Neutrophil (primary cell): Measurements from ENCODE around the gene NFATC4.

Experiments used
- H3K27ac ChIP-seq: fragments of 200-600 bp; sonication (generic); 2 replicates; pipeline ENCODE4 v1.5.1; 2016; ENCODE audit warnings: mild to moderate bottlenecking, moderate library complexity
- H3K27me3 ChIP-seq: fragments of 200-600 bp; sonication (generic); 2 replicates; pipeline ENCODE4 v1.6.0; 2016; ENCODE audit warnings: mild to moderate bottlenecking
- H3K36me3 ChIP-seq: fragments of 200-600 bp; sonication (generic); 2 replicates; pipeline ENCODE4 v1.5.1; 2017
- H3K4me1 ChIP-seq, 2 experiments: fragments of 200-600 bp in 1 of 2; sonication (generic) in 1 of 2; 1 replicate in 1 of 2; 2 replicates in 1 of 2; pipeline versions ENCODE4 v1.5.1 to v1.6.1; 2013 to 2016; ENCODE audit warnings: low read depth in 1 of 2, low read length in 1 of 2, mild to moderate bottlenecking in 1 of 2, moderate library complexity in 1 of 2; ENCODE audit not compliant: control insufficient read depth in 1 of 2, insufficient read depth in 1 of 2
- H3K4me3 ChIP-seq, 2 experiments: fragments of 200-600 bp in 1 of 2; sonication (generic) in 1 of 2; 1 replicate in 1 of 2; 2 replicates in 1 of 2; pipeline ENCODE4 v1.5.1; 2013 to 2016; ENCODE audit warnings: low read depth in 1 of 2, low read length in 1 of 2, mild to moderate bottlenecking in 1 of 2, moderate library complexity in 1 of 2
- H3K9me3 ChIP-seq: fragments of 200-600 bp; sonication (generic); 2 replicates; pipeline ENCODE4 v1.5.1; 2016
- TF ChIP-seq, protein P1 (sequence below): fragments of 200-600 bp; sonication (generic); IDR thresholded peaks from 2 replicates; pipeline ENCODE4 v1.5.1; 2016; ENCODE audit warnings: antibody characterized with exemption

The NFATC4 gene

DNA sequence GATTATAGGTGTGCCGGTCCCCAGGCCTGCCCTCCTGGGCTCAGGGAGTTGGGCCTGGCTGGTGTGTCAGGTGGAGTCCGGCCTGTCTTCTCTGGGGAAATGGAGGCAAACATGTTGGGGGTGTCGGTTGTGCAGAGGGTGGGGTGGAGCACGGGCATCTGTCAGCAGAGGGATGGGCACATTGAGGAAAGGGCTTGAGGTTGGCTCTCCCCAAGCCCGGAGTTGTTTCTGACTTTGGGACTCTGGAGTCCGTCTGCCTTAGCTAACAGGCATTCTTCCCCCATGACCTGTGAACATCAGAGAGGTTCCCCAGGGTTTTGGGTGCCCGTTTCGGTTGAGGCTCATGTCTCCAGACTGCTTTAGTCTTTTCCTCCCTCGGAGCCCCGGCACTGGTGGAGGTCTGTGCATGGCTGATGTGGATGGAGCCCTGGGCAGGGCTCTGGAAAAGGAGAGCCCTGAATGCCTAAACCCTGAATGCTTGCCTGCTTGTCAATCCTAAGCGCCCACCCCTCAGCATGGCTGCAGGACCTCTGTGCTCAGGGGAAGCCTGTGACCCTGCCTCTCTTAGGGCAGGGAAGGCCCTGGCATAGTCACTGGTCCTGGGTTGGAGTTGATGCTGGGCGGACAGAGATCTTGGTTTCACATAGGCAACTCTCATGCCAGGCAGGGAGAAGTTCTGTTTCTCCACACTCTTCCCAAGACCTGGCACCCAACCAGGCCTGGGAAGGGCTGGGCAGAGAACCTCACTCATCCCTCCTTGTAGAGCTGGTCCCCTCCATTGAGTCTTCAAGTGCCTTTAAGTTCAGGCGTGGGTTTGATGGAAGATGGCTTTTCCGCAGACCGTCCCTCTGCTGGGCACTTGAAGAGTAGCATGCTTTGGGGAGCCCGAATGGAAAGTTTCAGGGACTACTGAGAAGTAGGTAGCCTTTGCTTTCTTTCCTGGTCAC is 43.7 kb downstream of the NFATC4 start:
- Histone ChIP-seq H3K36me3 (no peaks in the 10 kb centered on the region), H3K4me1 (no peaks in the 10 kb centered on the region), H3K27me3 (no peaks in the 10 kb centered on the region), H3K27ac (no peak overlapping the region), H3K4me3 (no peak overlapping the region), H3K9me3 (no peaks in the 10 kb centered on the region)
- TF ChIP-seq, protein P1, sequence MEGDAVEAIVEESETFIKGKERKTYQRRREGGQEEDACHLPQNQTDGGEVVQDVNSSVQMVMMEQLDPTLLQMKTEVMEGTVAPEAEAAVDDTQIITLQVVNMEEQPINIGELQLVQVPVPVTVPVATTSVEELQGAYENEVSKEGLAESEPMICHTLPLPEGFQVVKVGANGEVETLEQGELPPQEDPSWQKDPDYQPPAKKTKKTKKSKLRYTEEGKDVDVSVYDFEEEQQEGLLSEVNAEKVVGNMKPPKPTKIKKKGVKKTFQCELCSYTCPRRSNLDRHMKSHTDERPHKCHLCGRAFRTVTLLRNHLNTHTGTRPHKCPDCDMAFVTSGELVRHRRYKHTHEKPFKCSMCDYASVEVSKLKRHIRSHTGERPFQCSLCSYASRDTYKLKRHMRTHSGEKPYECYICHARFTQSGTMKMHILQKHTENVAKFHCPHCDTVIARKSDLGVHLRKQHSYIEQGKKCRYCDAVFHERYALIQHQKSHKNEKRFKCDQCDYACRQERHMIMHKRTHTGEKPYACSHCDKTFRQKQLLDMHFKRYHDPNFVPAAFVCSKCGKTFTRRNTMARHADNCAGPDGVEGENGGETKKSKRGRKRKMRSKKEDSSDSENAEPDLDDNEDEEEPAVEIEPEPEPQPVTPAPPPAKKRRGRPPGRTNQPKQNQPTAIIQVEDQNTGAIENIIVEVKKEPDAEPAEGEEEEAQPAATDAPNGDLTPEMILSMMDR: no peak

DNA sequence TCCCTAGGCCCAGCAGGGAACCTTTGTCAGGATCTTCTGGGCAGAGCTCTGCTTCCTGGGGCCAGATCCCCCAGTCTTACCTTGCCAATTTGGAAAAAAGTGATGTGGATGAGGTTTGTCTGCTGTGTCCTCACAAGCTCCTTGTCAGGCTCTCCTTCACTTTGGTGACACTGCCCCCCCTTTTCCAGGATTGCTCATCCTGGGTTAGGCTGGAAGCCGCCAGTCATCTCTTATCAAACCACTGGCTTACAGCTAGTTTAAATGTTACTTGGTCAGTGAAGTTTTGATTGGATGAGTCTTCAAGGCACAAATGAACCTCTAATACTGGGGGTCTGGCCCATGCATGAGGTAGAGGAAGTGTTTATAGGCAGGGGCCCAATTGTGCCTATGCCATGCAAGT is 46.1 kb downstream of the NFATC4 start:
- H3K36me3 ChIP-seq: no peaks in the 10 kb centered on the region
- peaks cover 13% of the 10 kb centered on the region for H3K27me3 ChIP-seq
- H3K27ac ChIP-seq: no peak overlapping the region
- H3K9me3 ChIP-seq: no peaks in the 10 kb centered on the region
- no peak overlapping the region for H3K4me3 ChIP-seq
- TF ChIP-seq, protein P1: no peak
- no peaks in the 10 kb centered on the region for H3K4me1 ChIP-seq

DNA sequence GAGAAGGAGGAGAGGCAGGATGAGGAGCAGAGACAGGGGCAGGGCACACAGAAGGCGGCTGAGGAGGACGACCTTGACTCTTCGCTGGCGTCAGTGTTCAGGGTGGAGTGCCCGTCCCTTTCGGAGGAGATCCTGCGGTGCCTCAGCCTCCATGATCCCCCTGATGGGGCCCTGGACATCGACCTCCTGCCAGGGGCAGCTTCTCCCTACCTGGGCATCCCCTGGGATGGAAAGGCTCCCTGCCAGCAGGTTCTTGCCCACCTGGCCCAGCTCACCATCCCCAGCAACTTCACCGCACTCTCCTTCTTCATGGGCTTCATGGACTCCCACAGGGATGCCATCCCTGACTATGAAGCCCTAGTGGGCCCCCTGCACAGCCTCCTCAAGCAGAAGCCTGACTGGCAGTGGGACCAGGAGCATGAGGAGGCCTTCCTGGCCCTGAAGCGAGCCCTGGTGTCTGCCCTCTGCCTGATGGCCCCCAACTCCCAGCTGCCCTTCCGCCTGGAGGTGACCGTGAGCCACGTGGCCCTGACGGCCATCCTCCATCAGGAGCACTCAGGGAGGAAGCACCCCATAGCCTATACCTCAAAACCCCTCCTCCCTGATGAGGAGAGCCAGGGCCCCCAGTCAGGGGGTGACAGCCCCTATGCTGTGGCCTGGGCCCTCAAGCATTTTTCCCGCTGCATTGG is 46.9 kb downstream of the NFATC4 start:
- Histone ChIP-seq H3K4me1 (no peaks in the 10 kb centered on the region), H3K27ac (no peak overlapping the region), H3K4me3 (no peak overlapping the region), H3K27me3 (peaks cover 17% of the 10 kb centered on the region), H3K36me3 (no peaks in the 10 kb centered on the region), H3K9me3 (no peaks in the 10 kb centered on the region)
- TF ChIP-seq, protein P1: no peak

DNA sequence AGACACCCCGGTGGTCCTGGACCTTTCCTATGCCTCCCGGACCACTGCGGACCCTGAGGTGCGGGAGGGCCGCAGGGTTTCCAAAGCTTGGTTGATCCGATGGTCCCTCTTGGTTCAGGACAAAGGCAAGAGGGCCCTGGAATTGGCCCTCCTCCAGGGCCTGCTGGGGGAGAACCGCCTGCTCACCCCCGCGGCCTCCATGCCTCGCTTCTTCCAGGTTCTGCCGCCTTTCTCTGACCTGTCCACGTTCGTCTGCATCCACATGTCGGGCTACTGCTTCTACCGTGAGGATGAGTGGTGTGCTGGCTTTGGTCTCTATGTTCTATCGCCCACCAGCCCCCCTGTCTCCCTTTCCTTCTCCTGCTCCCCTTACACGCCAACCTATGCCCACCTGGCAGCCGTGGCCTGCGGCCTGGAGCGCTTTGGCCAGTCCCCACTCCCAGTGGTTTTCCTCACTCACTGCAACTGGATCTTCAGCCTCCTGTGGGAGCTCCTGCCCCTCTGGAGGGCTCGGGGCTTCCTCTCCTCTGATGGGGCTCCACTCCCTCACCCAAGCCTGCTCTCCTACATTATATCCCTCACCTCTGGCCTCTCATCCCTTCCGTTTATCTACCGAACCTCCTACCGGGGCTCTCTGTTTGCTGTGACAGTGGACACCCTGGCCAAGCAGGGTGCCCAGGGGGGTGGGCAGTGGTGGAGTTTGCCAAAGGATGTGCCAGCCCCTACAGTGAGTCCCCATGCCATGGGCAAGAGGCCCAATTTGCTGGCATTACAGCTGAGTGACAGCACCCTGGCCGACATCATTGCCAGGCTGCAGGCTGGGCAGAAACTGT is 47.7 kb downstream of the NFATC4 start:
- no peaks in the 10 kb centered on the region for H3K36me3 ChIP-seq

More for the DNA sequence above, 47.7 kb downstream of the NFATC4 start:
- TF ChIP-seq, protein P1: no peak
- H3K27ac ChIP-seq: no peak overlapping the region
- peaks cover 17% of the 10 kb centered on the region for H3K27me3 ChIP-seq
- no peaks in the 10 kb centered on the region for H3K4me1 ChIP-seq
- H3K4me3 ChIP-seq: no peak overlapping the region
- H3K9me3 ChIP-seq: no peaks in the 10 kb centered on the region
